Activated CD4-positive, alpha-beta T cell treated with anti-CD3 and anti-CD28 coated beads, Interleukin-2, Interleukin-6, amounts not matched to agents 100 ng/mL and 50 ng/mL, durations not matched to agents 16 hours and 8 hours (primary cell): ENCODE measurements around the gene APOBEC3A.
A peak's percentile ranks its signal among the peaks of the same experiment; 100 is the strongest.
"Not testable (repeated sequence)": the region's sequence is repeated elsewhere in the genome, so short reads cannot be mapped to it uniquely, and the experiment has no call there.

Source experiments
- DNase-seq: peaks from one replicate; pipeline ENCODE4 v3.0.0-alpha.2; 2020

The APOBEC3A gene

DNA sequence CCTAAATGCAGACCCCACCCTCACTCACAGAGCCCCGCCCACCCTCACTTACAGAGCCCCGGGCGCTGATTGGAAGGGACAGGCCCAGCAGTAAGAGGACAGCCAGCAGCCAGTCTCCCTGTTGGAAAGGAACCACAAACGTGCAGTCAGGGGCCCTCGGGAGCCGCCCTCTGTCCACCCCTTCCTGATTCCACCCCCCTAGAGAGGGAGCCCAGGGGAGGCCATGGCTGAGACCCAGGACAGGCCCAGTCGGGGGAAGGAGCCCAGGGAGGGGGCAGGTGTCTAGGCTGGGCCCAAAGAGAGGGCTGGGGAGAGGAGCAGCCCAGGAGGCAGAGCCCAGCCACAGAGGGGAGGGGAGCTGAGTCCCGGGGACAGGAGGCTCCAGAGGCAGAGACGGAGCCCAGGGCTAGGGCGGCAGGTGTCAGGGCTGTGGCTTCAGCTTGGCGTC, 5.9 kb downstream of the APOBEC3A start:
- DNase-seq: not testable (repeated sequence)

DNA sequence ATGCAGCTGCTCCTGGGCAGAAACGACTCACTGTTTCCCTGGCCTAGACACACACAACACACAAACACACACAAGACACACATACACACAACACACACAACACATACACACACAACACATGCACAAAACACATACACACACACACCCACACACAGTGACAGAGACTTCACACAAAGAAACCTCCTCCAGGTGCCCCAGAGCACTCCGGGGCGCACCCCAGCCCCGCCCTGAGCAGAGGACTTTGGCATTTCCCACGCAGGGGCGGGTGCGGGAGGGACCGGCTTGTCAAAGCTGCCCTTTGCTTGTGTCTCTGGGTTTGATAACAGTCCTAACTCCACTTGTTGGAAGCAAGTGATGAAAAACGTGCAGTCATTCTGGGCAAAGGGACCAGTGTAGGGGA, 6.5 kb downstream of the APOBEC3A start:
- DNase-seq: no peak

DNA sequence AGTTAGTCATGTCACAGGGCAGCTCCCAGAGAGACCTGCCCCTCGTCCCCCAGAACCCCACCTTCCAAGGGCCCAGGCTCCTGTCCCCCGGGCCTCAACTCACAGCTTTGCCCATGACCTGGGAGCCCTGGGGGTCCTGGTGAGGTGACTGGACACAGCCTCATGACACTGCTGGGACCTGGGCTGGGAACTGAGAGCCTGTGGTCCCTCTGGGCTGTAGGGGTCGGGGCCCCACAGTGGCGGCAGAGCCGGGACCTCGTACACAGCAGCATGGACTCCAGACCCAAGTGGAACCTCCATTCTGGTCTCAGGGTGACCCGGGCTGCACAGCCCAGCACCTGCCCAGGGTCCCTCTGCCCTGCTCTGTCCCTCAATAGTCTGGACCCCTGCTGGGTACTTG, 6.9 kb downstream of the APOBEC3A start:
- DNase-seq: no peak

DNA sequence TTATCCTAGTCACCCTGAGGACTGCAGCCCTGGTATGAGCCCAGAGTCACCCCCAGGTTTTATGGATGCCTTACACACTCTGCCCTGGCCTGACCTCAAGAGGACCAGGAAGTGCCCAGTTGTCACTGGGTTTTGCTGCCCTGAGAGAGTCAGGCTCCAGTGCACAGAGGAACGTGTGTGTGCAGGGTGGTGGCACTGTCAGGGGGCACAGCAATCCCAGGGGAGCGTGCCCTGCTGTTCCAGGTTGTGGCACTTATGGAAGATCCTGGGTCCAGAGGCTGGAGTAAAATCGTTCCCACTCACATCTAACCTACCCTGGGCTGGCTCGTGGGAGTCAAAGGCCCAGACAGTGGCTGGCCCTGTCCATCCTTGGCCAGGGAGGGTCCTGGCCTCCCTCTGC, 7.6 kb downstream of the APOBEC3A start:
- no peak for DNase-seq

DNA sequence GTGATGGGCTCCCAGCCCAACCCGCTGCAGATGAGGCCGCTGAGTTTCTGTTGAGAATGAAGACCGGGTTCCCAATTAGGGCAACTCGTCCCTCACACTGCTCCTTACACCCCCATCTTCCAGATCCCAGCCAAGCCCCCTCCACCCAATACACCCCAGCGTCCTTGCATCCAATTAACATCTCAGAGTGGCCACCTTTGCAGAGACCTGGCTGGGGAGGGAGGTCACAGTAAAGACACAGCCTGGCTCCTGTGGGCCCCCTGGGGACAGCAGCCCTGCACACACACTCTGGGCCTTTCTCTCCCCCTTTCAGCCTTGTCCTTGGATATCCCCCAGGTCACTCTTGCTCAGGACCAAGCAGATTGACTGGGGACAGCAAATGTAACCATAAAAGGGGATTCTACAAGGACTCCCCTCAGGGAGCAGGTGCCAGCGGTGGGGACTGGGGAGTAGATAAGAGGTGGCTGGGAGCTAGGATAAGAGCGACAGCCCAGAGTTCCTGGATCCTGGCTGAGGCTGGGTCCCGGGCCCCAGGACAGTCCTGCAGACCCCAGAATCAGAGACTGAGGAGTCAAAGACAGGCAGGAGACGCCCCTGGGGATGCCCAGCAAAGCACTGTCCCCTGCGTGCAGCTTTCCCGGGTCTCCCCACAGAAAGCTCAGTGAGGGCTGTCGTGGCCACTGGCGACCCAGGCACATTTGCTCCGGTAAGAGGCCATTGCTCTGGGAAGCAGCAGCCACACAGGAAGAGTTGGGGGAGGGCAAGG, 8.4 kb downstream of the APOBEC3A start:
- no peak for DNase-seq

- DNase-seq: no peak
Measured at GRCh38 chr22:38966380-38966702, 8.9 kb downstream of the APOBEC3A start.

DNA sequence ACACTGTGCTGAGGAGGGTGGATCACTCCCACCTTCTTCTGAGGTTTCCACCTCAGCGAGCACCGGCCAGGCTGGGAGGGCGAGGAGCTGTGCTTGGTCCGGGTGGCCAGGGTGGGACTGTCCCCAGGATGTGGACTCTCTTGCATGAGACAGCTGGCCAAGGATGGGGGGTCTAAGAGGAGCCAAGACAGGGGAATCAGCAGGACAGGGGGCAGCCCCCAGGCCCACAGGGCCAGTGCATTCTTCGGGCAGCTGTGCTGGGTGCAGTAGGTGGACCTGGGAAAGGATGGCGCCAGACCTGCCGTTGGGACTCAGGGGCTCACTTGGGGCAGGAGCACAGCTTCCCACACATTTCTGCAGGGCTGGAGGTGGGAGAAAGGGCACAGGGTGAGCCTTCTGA, 9.5 kb downstream of the APOBEC3A start:
- no peak for DNase-seq

GRCh38 chr22:38967451-38968450, 10.3 kb downstream of the APOBEC3A start:
- DNase-seq: no peak

- no peak for DNase-seq
Measured at GRCh38 chr22:38968801-38969200, 11.4 kb downstream of the APOBEC3A start.

- no peak for DNase-seq
Measured at GRCh38 chr22:38970551-38970950, 13.1 kb downstream of the APOBEC3A start.

DNA sequence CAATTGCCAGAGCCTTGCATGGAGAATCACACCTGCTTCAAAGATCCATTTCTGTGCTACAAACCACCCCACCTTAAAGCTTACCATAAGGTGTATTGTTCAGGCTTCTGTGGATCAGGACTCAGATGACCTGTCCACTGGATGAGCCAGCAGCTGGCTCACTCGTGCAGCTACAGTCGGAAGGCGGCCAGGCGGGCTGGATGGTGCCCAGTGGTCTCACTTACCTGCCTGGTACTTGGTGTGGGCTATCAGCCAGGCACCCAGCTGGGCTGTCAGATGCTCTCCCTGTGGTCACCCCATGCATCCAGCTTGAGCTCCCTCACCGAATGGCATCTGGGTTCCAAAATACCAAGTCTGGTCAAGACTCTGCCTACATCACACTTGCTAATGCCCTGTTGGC, 13.8 kb downstream of the APOBEC3A start:
- no peak for DNase-seq

DNA sequence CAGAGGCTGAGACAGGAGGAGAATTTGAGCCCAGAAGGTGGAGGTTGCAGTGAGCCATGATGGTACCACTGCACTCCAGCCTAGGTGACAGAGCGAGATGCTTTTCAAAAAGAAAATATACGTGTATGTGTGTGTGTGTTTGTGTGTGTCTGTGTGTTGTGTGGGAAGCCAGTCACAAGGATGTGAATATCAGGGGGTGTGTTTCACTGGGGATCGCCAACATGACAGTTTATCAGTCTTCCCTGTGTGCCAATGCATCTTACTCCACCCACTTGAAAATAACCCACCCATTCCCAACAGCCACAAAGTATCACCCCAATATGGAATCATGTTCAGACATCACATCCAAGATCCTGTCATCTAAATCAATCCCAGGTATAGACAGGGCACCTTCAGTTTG, 14.4 kb downstream of the APOBEC3A start:
- no peak for DNase-seq

- no peak for DNase-seq
Measured at GRCh38 chr22:38972558-38972957, 15.1 kb downstream of the APOBEC3A start.

DNA sequence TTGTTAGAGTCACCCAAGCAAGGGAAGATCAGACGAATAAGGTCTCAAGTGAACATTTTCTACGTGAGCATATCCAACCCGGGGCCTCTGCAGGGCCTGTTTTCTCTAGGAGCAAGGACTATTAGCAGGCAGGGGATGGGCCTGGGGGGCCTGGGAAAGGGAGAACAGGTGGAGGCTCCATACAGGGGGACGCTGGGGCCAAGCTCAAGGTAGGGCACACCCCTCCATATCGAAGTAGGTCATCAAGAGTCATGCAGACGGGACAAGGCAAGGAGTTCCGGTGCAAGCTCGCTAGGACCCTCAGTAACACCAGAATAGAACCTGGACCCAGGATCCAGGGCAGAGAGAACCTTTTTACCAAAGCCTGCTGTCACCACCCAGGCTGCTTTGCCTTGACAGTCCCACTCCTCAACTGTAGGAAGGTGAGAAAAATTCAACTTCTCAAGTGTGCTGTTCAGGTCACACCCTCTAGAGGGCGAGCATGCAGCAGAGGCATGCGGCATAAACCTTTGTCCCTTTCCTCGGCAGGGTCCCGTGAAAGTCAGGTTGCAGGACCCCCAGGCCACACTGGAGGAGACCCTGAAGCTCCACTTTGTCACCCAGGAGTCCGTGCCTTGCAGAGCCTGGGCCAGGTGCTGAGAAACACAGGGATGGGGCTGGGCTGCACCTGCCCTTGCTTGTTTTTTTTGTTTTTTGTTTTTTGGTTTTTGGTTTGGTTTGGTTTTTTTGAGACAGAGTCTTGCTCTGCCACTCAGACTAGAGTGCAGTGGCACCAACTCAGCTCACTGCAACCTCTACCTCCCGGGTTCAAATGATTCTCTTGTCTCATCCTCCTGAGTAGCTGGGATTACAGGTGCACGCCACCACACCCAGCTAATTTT, 16.1 kb downstream of the APOBEC3A start:
- DNase-seq: peak; percentile 49

- DNase-seq: no peak
Measured at GRCh38 chr22:38974170-38974825, 16.9 kb downstream of the APOBEC3A start.

- no peak for DNase-seq
Measured at GRCh38 chr22:38974826-38975175, 17.4 kb downstream of the APOBEC3A start.

- not testable (repeated sequence) for DNase-seq
Measured at GRCh38 chr22:38977289-38977688, 19.9 kb downstream of the APOBEC3A start.

- DNase-seq: not testable (repeated sequence)
Measured at GRCh38 chr22:38980587-38980986, 23.2 kb downstream of the APOBEC3A start.

GRCh38 chr22:38981005-38981991, 23.9 kb downstream of the APOBEC3A start:
- DNase-seq: no peak

DNA sequence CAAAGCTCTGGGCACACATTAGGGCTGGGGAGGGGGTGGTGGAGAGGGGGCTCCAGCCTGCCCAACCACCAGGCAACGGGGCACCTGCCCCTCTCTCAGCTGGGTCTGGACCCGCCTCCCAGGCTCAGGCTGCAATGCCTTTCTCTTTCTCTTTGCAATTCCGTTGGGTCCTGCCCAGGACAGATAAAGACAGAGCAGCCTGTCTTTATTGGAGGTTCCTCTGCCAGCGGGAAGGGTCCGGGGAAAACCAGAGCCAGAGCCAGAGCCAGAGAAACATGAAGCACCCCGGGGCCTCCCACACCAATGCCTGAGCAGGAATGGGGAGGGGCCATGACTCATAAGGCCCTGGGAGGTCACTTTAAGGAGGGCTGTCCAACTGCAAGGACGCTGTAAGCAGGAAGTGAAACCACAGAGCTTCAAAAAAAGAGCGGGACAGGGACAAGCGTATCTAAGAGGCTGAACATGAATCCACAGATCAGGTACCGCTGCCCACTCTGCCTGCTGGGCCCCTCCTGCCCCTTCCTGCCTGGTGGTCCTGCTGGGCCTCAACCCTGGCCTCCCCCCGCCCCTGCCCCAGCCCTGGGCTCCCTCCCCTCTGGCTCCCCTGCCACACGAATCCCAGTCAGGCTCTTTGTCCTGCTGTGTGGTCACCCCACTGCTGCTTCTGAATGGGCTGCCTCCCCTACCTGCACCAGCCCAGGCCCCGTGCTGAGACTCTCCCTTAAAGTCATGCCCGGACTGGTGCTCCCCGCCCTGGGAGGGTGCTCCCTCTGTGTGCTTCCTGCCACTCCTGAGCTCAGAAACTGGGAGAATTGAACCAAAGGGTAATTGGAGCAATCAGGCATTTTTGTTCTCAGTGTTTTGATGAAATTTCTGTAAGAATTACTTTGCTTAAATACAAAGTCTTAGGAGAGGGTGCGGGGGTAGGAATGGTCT, 24.9 kb downstream of the APOBEC3A start, which contains the start of gene APOBEC3B:
TSS of gene APOBEC3B (plus strand) at position 356 of the 936 bp plus-strand sequence. CDS start at position 463, 107 bp downstream.
- DNase-seq: peak; percentile 69
